Adipocyte (in vitro differentiated cells): Measurements from ENCODE around the gene PDE6A.

Experiments
- DNase-seq: peaks from one replicate; pipeline ENCODE4 v3.0.0-alpha.2; 2015; ENCODE audit warnings: low read depth
- H3K27me3 ChIP-seq: replicated peaks from 2 replicates; pipeline ENCODE4 v1.7.0; 2013; ENCODE audit warnings: mild to moderate bottlenecking, low read length, moderate library complexity; ENCODE audit not compliant: control insufficient read depth, insufficient read depth
- H3K36me3 ChIP-seq: 2 replicates; pipeline ENCODE4 v1.7.0; 2013; ENCODE audit warnings: low read length, mild to moderate bottlenecking, moderate library complexity; ENCODE audit not compliant: control insufficient read depth, insufficient read depth, severe bottlenecking
- H3K4me1 ChIP-seq: 2 replicates; pipeline ENCODE4 v1.7.0; 2013; ENCODE audit warnings: mild to moderate bottlenecking, low read length, moderate library complexity; ENCODE audit not compliant: control insufficient read depth, insufficient read depth
- H3K4me3 ChIP-seq: 2 replicates; pipeline ENCODE4 v1.7.0; 2013; ENCODE audit warnings: mild to moderate bottlenecking, low read length, moderate library complexity
- H3K9ac ChIP-seq: 2 replicates; pipeline ENCODE4 v1.7.0; 2013; ENCODE audit warnings: mild to moderate bottlenecking, low read length, moderate library complexity
- H3K9me3 ChIP-seq: 2 replicates; pipeline ENCODE4 v1.7.0; 2013; ENCODE audit warnings: mild to moderate bottlenecking, low read length, moderate library complexity; ENCODE audit not compliant: control insufficient read depth

The PDE6A gene

GRCh38 chr5:149841851-149842793, 102.5 kb downstream of the PDE6A start:
- Histone ChIP-seq H3K4me3 (no peak overlapping the region), H3K4me1 (no peaks in the 10 kb centered on the region), H3K9ac (no peak overlapping the region), H3K36me3 (peaks cover 35% of the 10 kb centered on the region), H3K9me3 (no peaks in the 10 kb centered on the region), H3K27me3 (no peaks in the 10 kb centered on the region)
- no peak for DNase-seq

GRCh38 chr5:149840226-149840825, 104.3 kb downstream of the PDE6A start:
- no peaks in the 10 kb centered on the region for H3K9me3 ChIP-seq
- no peaks in the 10 kb centered on the region for H3K4me1 ChIP-seq
- peaks cover 29% of the 10 kb centered on the region for H3K36me3 ChIP-seq
- DNase-seq = no peak
- H3K4me3 ChIP-seq = no peak overlapping the region
- no peak overlapping the region for H3K9ac ChIP-seq
- H3K27me3 ChIP-seq = no peaks in the 10 kb centered on the region

DNA sequence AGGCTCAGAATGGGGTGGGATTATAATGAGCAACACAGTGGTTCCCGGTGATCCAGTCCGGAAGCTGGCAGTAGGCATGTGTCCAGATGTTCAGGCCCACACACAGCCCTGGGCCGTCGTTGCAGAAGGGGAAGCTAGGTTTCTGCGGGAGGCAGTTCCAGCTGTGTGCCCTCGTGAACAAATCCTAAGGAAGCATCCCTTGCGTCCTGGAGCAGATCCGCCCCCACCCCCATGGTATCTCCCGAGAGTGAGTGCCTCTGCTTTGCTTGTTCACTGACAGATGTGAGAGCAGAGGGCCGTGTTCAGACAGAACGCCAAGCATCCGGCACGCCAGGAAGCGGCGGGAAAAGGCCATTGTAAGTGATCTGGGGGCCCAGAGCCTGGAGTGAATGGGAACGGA, 104.8 kb downstream of the PDE6A start:
- Histone ChIP-seq H3K9ac (no peak overlapping the region), H3K4me3 (no peak overlapping the region), H3K9me3 (no peaks in the 10 kb centered on the region), H3K4me1 (no peaks in the 10 kb centered on the region), H3K36me3 (peaks cover 27% of the 10 kb centered on the region), H3K27me3 (no peaks in the 10 kb centered on the region)
- DNase-seq = no peak

- Histone ChIP-seq H3K9ac (no peak overlapping the region), H3K27me3 (no peaks in the 10 kb centered on the region), H3K9me3 (no peaks in the 10 kb centered on the region), H3K4me3 (no peak overlapping the region), H3K36me3 (peaks cover 26% of the 10 kb centered on the region), H3K4me1 (no peaks in the 10 kb centered on the region)
- DNase-seq = peak; percentile 41
Observed at GRCh38 chr5:149838881-149839739, 105.5 kb downstream of the PDE6A start.

GRCh38 chr5:149837680-149838269, 106.8 kb downstream of the PDE6A start:
- Histone ChIP-seq H3K4me1 (no peaks in the 10 kb centered on the region), H3K9ac (no peak overlapping the region), H3K27me3 (no peaks in the 10 kb centered on the region), H3K36me3 (peaks cover 28% of the 10 kb centered on the region), H3K4me3 (no peak overlapping the region), H3K9me3 (no peaks in the 10 kb centered on the region)
- DNase-seq = peak; percentile 83

DNA sequence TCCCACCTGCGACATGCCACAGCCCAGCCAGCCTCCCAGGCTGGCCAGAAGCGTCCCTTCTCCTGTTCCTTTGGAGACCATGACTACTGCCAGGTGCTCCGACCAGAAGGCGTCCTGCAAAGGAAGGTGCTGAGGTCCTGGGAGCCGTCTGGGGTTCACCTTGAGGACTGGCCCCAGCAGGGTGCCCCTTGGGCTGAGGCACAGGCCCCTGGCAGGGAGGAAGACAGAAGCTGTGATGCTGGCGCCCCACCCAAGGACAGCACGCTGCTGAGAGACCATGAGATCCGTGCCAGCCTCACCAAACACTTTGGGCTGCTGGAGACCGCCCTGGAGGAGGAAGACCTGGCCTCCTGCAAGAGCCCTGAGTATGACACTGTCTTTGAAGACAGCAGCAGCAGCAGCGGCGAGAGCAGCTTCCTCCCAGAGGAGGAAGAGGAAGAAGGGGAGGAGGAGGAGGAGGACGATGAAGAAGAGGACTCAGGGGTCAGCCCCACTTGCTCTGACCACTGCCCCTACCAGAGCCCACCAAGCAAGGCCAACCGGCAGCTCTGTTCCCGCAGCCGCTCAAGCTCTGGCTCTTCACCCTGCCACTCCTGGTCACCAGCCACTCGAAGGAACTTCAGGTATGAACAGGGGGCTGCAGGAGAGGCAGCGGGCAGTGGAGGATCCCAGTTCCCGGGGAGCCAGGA, 108.0 kb downstream of the PDE6A start:
- DNase-seq = no peak
- Histone ChIP-seq H3K36me3 (peaks cover 23% of the 10 kb centered on the region), H3K9ac (no peak overlapping the region), H3K27me3 (no peaks in the 10 kb centered on the region), H3K4me3 (no peak overlapping the region), H3K4me1 (no peaks in the 10 kb centered on the region), H3K9me3 (no peaks in the 10 kb centered on the region)

- Histone ChIP-seq H3K4me3 (no peak overlapping the region), H3K4me1 (no peaks in the 10 kb centered on the region), H3K36me3 (peaks cover 37% of the 10 kb centered on the region), H3K9me3 (no peaks in the 10 kb centered on the region), H3K9ac (no peak overlapping the region), H3K27me3 (no peaks in the 10 kb centered on the region)
- DNase-seq = peak; percentile 90
Observed at GRCh38 chr5:149834246-149834855, 110.2 kb downstream of the PDE6A start.

- Histone ChIP-seq H3K9me3 (no peaks in the 10 kb centered on the region), H3K4me3 (no peak overlapping the region), H3K27me3 (no peaks in the 10 kb centered on the region), H3K4me1 (peaks cover 4% of the 10 kb centered on the region), H3K9ac (no peak overlapping the region), H3K36me3 (peaks cover 36% of the 10 kb centered on the region)
- no peak for DNase-seq
Observed at GRCh38 chr5:149833116-149833827, 111.3 kb downstream of the PDE6A start.

GRCh38 chr5:149832636-149833035, 112.0 kb downstream of the PDE6A start:
- H3K9me3 ChIP-seq = no peaks in the 10 kb centered on the region
- no peak for DNase-seq
- peaks cover 34% of the 10 kb centered on the region for H3K36me3 ChIP-seq
- no peaks in the 10 kb centered on the region for H3K27me3 ChIP-seq
- no peak overlapping the region for H3K9ac ChIP-seq
- H3K4me3 ChIP-seq = no peak overlapping the region
- peaks cover 4% of the 10 kb centered on the region for H3K4me1 ChIP-seq

- Histone ChIP-seq H3K27me3 (no peaks in the 10 kb centered on the region), H3K4me3 (no peak overlapping the region), H3K9ac (no peak overlapping the region), H3K9me3 (no peaks in the 10 kb centered on the region), H3K4me1 (peaks cover 4% of the 10 kb centered on the region), H3K36me3 (peaks cover 44% of the 10 kb centered on the region)
- peak; percentile 52 for DNase-seq
Observed at GRCh38 chr5:149831492-149831891, 113.1 kb downstream of the PDE6A start.
